Muscle of arm (tissue), 12 donors: Measurements from ENCODE around the gene NOL9. TPM values are rescaled to one million over a fixed set of nuclear protein-coding genes. Genes with fewer than 3 reads are reported as not detected.

Source experiments
- DNase-seq: peaks from one replicate; pipeline ENCODE4 v3.0.0-alpha.2; 2013
- polyA plus RNA-seq, 12 donors: library from polyadenylated mRNA; unstranded; fragments of 120-200 nt; gene quantifications; one replicate each; pipeline ENCODE4 v1.2.1, GENCODE V29; 2013; ENCODE audit not compliant: insufficient read length in 12 of 12

The NOL9 gene
- polyA plus RNA-seq, 12 donors, result 11.6 to 26.6 (median 17.1) TPM; not detected in 1

- DNase-seq, result no peak
These were observed 30.7 kb downstream of the NOL9 start for GRCh38 chr1:6523566-6523965.

- no peak for DNase-seq
These were observed 32.8 kb downstream of the NOL9 start for GRCh38 chr1:6521536-6521935.

- DNase-seq, result peak; percentile 64
These were observed 34.2 kb downstream of the NOL9 start for GRCh38 chr1:6519935-6520671.

GRCh38 chr1:6519491-6519934 lies 34.8 kb downstream of the NOL9 start:
- peak; percentile 54 for DNase-seq

- no peak for DNase-seq
These were observed 36.9 kb downstream of the NOL9 start for GRCh38 chr1:6517435-6517851.

- DNase-seq, result no peak
These were observed 38.5 kb downstream of the NOL9 start for GRCh38 chr1:6515771-6516170.

- DNase-seq, result no peak
These were observed 41.0 kb downstream of the NOL9 start for GRCh38 chr1:6513320-6513801.

GRCh38 chr1:6512908-6513280 lies 41.4 kb downstream of the NOL9 start:
- DNase-seq, result no peak

- no peak for DNase-seq
These were observed 41.9 kb downstream of the NOL9 start for GRCh38 chr1:6512245-6512907.

- DNase-seq, result no peak
These were observed 42.6 kb downstream of the NOL9 start for GRCh38 chr1:6511561-6512244.

- DNase-seq, result no peak
These were observed 43.3 kb downstream of the NOL9 start for GRCh38 chr1:6511056-6511455.

- no peak for DNase-seq
These were observed 43.8 kb downstream of the NOL9 start for GRCh38 chr1:6510493-6510892.

- no peak for DNase-seq
These were observed 44.4 kb downstream of the NOL9 start for GRCh38 chr1:6509919-6510291.

- no peak for DNase-seq
These were observed 44.9 kb downstream of the NOL9 start for GRCh38 chr1:6509220-6509918.

- no peak for DNase-seq
These were observed 45.5 kb downstream of the NOL9 start for GRCh38 chr1:6508816-6509189.

- DNase-seq, result no peak
These were observed 46.0 kb downstream of the NOL9 start for GRCh38 chr1:6508154-6508815.

- no peak for DNase-seq
These were observed 46.8 kb downstream of the NOL9 start for GRCh38 chr1:6507461-6507911.

GRCh38 chr1:6507037-6507428 lies 47.3 kb downstream of the NOL9 start:
- no peak for DNase-seq

GRCh38 chr1:6506210-6507036 lies 47.9 kb downstream of the NOL9 start:
- no peak for DNase-seq

GRCh38 chr1:6505367-6506209 lies 48.7 kb downstream of the NOL9 start:
- DNase-seq, result no peak
